GM12801 (cell line): Measurements from ENCODE around the gene PXMP2.

Source experiments
- TF ChIP-seq, protein P1 (sequence below): IDR thresholded peaks from one replicate; pipeline ENCODE4 v1.5.1; 2011; ENCODE audit warnings: control low read depth; ENCODE audit not compliant: insufficient read length; ENCODE audit errors: extremely low read depth

Gene PXMP2

DNA sequence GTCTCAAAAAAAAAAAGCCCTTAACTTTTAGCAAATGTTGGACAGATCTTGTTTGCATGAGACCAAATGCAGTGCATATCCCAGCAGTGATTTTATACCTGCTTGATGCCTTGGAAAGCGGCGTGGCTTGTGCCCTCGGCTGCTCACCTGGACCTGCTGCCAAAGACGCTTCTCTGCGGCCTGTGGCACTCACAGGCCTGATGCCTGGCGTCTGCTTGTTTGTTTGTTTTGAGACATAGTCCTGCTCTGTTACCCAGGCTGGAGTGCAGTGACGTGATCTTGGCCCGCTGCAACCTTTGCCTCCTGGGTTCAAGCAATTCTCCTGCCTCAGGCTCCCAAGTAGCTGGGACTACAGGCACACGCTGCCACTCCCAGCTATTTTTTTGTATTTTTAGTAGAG lies 28.5 kb downstream of the PXMP2 start:
- TF ChIP-seq, protein P1, sequence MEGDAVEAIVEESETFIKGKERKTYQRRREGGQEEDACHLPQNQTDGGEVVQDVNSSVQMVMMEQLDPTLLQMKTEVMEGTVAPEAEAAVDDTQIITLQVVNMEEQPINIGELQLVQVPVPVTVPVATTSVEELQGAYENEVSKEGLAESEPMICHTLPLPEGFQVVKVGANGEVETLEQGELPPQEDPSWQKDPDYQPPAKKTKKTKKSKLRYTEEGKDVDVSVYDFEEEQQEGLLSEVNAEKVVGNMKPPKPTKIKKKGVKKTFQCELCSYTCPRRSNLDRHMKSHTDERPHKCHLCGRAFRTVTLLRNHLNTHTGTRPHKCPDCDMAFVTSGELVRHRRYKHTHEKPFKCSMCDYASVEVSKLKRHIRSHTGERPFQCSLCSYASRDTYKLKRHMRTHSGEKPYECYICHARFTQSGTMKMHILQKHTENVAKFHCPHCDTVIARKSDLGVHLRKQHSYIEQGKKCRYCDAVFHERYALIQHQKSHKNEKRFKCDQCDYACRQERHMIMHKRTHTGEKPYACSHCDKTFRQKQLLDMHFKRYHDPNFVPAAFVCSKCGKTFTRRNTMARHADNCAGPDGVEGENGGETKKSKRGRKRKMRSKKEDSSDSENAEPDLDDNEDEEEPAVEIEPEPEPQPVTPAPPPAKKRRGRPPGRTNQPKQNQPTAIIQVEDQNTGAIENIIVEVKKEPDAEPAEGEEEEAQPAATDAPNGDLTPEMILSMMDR = no peak

DNA sequence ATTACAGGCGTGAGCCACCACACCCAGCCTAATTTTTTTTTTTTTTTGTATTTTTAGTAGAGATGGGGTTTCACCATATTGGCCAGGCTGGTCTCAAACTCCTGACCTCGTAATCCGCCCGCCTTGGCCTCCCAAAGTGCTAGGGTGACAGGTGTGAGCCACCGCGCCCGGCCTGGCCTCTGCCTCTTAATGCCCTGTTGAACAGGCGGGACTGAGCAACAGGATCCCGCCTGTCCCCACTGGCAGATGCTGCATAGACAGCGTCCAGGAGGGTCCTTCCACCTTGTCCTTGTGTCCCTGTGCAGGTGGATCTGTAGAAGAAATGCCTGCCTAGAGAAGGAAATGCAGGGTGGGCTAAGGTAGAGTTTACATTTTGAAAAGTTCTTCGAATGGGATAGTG lies 29.0 kb downstream of the PXMP2 start:
- TF ChIP-seq, protein P1 = no peak

DNA sequence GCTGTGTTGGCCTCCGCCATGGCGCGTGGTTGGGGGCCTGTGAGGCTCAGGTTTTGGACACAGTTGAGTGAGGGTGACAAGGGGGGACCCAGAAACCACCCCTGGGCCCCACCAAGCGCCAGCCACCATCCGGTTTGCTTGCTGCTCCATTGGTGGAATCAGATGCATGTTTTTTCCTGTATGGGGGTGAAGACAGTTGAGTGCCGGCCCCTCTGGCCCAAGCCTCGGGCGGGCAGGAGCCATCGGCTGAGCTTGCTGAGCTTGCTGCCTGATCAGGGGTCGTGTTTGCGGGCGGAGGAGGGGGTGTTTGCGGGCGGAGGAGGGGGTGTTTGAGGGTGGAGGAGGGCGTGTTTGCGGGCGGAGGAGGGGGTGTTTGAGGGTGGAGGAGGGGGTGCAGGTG lies 29.6 kb downstream of the PXMP2 start:
- TF ChIP-seq, protein P1 = no peak

DNA sequence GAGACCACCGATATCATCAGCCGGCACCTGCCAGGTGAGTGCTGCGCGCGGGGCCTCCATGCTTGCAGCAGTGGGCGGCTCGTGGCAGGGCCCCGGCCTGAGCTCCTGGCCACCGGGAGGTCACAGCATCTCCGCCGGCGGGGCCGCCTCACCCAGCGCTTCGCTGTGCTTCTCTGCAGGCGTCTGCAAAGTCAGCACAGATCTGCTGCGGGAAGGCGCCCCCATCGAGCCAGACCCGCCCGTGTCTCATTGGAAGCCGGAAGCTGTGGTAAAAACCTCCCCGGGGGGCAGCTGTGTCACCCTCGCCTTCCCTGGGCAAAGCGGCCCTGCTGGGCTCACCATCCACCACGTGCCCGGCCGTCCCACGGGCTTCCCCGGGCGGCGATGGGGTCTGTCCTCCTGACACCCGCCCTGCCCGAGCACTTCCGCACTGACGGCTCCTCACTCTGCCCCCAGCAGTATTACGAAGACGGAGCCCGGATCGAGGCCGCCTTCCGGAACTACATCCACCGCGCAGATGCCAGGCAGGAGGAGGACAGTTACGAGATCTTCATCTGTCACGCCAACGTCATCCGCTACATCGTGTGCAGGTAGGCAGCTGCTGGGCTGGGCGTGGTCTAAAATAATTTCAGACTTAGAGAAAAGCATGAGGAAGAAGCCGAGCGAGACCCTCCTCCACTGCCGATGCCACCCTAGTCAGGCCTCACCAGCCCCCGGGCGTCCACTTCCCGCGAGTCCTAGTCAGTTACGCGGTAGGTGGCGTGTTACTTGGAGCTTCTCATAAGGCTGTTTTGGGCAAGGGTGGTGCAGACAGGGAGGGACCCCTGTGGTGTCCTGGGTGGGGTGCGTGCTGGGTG lies 30.4 kb downstream of the PXMP2 start:
- TF ChIP-seq, protein P1 = no peak

DNA sequence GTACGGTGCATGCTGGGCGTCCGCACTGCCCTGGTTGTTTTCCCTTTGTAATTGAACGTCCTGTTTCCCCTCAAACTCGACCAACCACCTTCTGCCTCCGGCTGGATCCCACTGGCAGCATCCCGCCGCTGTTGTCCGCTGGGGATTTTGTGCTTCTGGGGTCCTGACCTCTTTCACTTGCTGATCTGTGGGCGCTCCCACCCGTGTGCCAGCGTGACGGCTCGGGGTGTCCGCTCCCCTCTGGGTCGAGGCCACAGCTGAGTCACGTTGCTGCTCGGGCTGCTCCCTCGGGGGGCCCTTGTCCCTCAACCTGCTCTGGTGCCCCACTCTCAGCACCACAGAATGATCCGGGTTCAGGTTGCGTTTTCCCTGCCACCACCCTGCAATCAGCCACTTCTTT lies 31.3 kb downstream of the PXMP2 start:
- TF ChIP-seq, protein P1 = no peak

DNA sequence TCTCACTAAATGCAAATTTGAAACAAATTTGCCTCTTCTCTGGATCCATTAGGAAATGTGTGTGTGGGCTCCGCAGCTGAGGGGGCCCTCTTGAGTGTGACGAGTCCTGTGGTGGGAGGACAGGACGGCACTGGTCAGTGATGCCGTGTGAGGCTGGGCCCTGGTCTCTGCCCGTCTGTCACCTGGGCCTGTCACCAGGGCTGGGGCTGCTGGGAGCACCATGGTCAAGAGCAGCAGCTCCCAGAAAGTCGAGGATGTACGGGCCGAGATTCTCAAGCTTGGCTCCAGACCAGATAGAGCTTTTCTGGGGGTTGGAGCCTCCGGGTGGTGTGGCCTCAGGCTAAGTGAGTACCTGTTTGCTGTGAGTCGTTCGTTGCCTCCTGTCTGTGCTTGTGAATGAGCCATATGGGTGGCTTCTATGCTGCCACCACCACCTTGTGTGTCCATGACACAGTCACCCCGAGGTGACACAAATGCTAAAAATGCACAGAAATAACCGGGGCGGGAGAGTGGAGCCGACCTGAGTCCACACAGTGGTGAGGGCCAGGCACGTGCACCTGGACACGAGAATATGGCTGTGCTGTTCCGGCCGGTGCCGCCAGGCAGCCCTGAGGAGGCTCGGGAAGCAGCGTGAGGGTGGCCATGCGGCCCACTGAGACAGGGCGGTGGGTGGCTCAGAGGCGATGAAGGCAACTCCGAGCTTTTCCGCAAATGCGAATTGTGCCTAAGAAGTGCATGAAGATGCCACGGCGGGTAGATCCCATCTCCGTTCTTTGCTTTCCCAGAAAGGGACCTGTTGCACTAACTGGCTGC lies 32.0 kb downstream of the PXMP2 start:
- TF ChIP-seq, protein P1 = no peak

DNA sequence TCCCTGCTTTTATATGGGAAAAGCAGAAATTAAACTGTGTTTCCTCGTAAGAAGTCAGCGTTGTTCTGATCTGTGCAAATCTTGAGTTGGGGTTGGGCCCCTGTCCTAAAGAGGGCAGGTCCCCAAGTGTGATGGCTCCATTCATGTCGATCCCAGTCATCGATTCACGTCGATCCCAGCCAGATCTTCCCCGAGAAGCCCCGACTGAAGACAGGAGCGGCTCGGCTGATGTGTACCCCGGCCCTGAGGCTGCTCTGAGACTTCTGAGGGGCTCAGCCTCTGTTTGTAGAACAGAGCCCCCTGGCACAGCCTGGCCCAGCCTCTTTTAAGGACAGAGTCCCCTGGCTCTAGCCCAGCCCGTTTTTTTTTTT lies 32.6 kb downstream of the PXMP2 start:
- TF ChIP-seq, protein P1 = no peak
